Stimulated activated CD4-positive, alpha-beta T cell treated with anti-CD3 and anti-CD28 coated beads, Interleukin-1b, Interleukin-23, amount 100 ng/mL, for 4 hours (primary cell): ENCODE measurements around the gene KLF11.
"Not testable (repeated sequence)": the region's sequence is repeated elsewhere in the genome, so short reads cannot be mapped to it uniquely, and the experiment has no call there.

Experiments used
- DNase-seq, 2 donors: peaks; one replicate each; pipeline ENCODE4 v3.0.0-alpha.2; 2020; ENCODE audit warnings: low read depth in 2 of 2

Gene KLF11

DNA sequence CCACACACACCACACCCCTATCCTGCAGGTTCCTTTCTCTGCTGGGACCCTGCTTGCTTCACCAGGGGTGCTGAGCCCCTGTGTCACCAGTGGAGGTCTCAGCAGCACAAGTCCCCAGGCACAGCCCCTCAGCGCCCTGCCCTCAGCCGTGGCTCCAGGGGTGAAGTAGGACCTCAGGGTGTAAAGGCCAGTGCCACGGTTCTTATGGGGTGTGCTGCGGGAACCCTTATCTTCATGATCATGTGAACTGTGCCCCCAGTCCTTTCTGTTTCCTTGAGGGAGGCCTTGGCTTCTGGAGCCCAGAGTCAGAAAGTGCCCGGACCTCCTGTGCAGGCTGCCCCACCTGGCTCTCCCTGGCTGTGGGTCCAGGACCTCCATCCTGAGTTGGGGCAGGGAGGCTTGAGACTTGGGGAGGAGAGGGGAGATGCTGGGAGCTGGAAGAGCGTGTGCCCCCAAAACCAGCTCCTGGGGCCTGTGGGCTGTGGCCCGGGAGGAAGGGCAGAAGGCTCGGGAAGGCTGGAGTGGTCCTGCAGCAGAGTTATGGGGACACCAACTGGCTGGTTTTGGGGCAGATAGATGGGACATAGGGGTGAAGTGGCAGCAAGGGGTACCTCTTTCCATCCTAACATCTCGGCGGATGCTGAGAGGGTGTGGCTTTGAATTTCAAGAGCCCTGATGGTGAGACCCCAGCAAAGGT, 20.2 kb upstream of the KLF11 start:
- DNase-seq: no peak

DNA sequence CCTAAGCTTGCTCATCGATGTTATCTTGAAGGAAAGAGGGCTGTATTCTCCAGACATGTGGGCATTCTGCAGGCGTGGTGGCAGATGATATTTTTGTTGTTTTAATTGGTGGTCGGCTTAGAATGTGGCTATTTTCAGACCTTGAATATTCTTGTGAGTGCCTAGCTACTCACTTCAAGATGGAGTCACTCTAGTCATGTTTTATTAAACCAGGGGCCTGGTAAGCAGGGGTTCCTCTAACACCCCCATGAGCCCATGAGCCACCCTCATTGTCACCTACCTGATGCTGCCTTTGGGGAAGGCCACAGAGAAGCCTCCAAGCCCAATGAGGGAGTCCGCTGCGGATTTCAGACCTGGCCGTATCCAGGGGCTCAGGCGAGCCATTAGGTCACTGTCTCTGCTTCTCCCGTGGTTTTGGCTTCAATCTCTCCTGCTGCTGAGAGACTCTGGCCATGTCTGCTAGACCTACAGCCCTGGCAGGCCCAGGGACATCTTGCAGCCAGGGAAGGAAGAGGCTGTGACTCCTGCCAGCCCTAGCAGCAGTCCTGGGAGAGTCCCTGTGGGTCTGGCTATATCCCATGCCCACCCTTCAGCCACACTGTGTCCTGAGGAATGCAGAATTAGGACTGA, 16.3 kb upstream of the KLF11 start:
- DNase-seq: no peak

- DNase-seq: no peak
Measured at GRCh38 chr2:10027660-10028330, 15.6 kb upstream of the KLF11 start.

- no peak for DNase-seq
Measured at GRCh38 chr2:10028407-10028987, 14.9 kb upstream of the KLF11 start.

GRCh38 chr2:10028988-10029874, 14.1 kb upstream of the KLF11 start:
- DNase-seq: peak in 1 of 2 donors; percentile 26

DNA sequence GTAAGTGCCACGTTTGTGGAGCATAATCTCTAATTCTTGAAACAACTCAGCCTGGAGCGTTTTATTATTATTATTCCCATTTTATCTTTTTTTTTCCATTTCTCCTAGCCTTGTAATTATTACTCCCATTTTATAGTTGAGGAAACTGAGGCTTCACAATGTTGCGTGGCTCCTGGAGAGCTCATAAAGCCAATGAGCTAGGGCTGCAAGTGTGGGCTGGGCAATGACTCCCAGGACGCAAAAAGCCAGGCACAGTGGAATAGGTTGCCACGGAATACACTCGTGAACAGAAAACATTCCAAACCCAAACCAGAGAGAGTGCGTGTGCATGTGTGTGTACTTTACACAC, 13.5 kb upstream of the KLF11 start:
- no peak for DNase-seq

DNA sequence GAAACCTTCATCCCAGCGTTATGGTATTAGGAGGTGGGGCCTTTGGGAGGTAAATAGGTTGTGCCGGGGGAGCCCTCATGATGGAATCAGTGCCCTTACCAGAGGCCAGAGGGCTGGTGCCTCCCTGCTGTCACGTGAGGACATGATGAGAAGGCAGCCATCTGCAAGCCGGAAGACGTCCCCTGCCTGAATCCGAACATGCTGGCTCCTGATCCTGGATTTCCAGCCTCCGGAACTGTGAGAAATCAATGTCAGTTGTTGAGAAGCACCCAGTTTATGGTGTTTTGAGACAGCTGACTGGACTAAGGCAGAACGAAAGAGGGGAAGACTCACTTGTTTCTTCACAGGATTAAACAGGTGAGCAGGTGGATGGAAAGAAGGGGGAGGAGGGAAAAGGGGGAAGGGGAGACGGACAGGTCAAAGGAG, 13.0 kb upstream of the KLF11 start:
- no peak for DNase-seq

DNA sequence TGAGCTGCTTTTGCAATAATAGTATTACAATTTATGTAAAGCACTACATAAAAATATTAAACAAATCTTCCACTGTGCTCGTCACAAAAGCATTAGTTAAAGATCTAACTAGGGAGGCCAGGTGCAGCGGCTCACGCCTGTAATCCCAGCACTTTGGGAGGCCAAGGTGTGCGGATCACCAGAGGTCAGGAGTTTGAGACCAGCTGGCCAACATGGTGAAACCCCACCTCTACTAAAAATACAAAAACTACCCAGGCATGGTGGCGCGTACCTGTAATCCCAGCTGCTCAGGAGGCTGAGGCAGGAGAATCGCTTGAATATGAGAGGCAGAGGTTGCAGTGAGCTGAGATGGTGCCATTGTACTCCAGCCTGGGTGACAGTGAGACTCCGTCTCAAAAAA, 12.6 kb upstream of the KLF11 start:
- DNase-seq: not testable (repeated sequence)

DNA sequence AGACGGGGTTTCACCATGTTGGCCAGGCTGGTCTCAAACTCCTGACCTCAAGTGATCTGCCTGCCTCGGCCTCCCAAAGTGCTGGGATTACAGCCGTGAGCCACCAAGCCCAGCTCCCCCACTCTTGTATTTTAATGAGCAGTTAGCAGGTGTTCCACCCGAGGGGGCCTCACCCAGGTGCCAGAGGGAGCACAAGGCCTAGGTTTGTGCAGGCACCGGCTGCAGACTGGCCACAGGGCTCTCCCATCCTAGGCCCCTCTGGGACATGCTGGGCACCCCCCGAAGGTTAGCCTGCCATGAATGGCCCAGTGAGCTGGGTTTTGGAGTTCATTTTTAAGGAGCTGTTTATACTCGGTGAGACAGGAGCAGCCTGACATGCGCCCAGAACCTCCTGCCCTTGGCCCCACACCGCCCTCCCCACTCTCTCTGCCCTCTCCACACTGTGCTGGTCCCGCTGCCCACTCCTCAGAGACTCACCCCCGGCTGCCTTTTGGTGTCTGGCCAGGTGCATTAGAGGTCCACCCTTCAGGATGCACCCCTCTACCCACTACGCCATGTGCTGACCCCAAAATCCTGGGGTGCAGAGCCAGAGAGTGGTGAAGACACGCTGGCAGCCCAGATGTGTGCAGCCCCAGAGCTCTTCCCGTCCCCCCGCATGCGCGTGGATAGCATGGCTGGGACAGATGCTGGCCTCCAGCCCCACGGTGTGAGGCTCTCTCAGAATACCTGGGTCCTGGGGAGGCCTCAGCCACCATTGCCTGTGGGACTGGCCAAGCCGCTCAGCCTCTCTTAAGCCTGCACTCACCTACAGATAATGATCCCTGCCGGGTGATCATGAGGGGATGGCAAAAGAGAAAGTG, 11.2 kb upstream of the KLF11 start:
- no peak for DNase-seq

DNA sequence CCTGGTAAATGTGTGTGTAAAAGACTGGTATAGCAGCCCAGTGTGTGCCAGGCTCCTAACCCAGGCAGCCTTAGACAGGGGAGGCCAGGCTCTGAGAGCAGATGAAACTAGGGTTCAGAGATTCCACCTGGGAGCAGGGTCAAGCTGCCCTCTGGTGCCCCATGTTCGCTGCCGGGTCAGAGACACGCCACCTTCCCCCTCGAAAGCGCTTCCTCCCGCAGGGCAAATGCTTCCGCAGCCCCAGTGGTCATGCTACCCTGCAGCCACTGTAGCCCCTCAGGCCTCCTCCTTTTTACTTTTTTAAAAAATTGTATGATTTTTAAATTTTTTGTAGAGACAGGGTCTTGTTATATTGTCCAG, 10.6 kb upstream of the KLF11 start:
- no peak for DNase-seq

- no peak for DNase-seq
Measured at GRCh38 chr2:10033251-10034006, 9.9 kb upstream of the KLF11 start.

- DNase-seq: no peak
Measured at GRCh38 chr2:10034333-10035052, 8.9 kb upstream of the KLF11 start.

- no peak for DNase-seq
Measured at GRCh38 chr2:10035053-10035422, 8.3 kb upstream of the KLF11 start.

DNA sequence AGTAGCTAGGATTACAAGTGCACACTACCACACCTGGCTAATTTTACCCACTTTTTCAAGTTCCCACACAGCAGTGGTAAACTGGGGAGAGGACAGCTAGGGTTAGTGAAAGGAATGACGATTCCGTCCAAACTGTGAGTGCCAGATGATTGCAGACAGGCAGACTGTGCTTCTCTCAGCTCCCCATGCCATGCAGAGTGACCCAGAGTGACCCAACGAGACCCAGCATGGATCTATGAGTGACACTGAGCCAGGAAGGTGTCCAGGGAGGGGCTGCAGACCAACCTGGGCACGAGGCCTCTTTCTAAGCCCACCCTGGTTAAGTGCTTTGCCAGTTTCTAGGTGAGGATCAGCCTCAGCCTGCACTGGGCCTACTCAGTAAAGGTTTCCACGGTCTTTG, 7.7 kb upstream of the KLF11 start:
- DNase-seq: no peak

DNA sequence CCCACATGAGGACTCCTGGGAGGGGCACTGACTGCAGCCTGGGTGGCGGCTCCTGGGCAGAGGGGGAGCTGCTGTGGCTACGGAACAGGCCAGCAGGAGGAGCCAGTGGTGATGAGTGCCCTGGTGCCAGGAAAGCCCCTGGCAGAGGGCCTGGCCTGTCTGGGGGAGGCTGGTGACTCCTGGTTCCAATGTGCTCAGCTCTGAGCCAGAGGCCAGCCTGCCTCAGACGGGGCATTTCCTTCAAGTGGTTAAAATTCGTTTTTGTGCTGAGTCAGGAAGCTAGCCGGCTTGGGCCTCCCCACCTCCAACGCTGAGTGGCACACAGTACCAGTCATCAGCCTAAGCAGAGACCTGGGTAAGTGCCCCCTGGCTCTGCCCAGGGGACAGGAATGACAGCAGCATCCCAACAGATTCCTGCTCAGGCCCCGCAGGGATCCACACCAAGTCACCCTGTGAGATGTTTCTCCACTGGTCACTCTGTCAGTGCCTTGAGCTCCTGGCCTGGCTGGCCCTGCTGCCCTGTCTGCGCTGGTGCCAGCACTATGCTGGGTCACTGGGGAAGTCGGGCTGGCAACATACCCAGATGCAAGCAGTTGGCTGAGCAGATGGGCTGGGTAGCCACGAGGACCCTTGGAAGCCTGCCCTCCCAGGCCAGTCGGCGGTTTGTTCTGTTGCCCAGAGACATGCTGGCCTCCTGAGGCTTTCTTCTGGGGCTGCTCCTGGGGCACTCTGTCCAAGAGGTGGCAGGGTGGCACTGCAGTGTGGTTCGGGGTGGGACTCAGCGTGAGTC, 7.1 kb upstream of the KLF11 start:
- DNase-seq: no peak

DNA sequence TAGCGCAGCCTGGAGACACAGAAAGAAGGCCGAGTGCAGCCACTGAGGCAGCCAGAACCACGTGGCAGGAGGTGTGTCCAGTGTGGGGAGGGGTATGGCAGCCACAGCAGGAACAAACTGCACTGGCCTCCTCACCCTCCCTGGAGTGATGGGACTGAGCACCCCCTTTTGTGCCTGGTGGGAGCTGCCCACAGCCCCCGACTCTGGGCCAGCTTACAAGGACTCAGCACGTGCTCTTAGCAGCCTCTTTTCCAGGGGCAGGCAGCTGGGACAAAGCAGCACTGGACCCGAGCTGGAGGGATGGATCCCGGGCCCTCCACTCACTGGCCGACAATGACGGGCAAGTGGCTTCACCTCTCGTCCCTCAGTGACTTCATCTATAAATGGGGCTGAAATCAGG, 5.2 kb upstream of the KLF11 start:
- DNase-seq: no peak

DNA sequence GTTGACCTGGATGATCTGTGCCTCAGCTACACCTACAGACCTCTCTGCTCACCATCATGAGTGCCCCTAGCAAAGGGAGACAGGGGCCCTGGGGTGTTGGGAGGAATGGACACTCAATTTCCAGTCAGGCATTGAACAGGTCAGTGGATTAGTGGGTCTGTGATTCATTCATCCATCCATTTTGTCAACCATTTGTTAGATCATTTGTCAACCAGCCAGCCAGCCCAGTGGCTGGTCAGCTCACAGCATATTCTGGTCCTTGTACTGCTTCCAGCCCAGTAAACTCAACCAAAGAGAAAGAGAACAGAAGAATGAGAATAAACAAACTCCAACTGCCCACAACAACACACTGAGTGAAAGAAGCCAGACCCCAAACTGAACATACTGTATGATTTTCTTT, 4.6 kb upstream of the KLF11 start:
- DNase-seq: no peak

- DNase-seq: no peak
Measured at GRCh38 chr2:10039658-10040410, 3.5 kb upstream of the KLF11 start.
